Measurements from ENCODE around the gene NFAM1. TPM values are rescaled to one million over a fixed set of nuclear protein-coding genes. Genes with fewer than 3 reads are reported as not detected.

NFAM1 gene
- total and polyA plus RNA-seq, 7 donors, result 0.08 to 1.1 (median 0.30) TPM

DNA sequence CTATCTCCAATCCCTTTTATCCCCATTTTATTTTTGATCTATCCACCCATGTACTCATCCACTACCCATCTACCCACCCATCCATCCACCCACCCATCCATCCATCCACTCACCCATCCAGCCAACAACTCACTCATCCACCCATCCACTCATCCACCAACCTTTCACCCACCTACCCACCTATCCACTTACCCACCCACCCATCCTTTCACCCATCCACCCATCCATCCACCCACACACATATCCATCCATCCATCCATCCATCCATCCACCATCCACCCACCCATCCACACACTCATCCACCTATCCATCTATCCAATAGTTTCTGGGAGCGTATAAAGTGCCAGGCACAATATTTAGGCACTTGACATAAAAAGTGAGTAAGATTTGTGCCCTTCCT is 39.2 kb upstream of the NFAM1 start:
- Histone ChIP-seq H3K27me3 (ENCODE audit: insufficient read depth in 3 of 3, low read length in 2 of 3) (peaks cover 0 to 12% (median 0%) of the 10 kb centered on the region in 3 donors), H3K27ac (no peak overlapping the region), H3K36me3 (ENCODE audit: insufficient read depth in 1 of 2, low read depth in 1 of 2) (no peaks in the 10 kb centered on the region), H3K9me3 (no peaks in the 10 kb centered on the region), H3K4me3 (no peak overlapping the region), H3K4me1 (no peaks in the 10 kb centered on the region)
- intact Hi-C loops (cut with DNase I), result no loop called here
- DNase-seq (no peak), ATAC-seq (no peak)
- WGBS, 3 donors, result 88 to 96% (median 88%) methylated on average over 1 of the region's 1 CpG
- TF ChIP-seq, protein P1, sequence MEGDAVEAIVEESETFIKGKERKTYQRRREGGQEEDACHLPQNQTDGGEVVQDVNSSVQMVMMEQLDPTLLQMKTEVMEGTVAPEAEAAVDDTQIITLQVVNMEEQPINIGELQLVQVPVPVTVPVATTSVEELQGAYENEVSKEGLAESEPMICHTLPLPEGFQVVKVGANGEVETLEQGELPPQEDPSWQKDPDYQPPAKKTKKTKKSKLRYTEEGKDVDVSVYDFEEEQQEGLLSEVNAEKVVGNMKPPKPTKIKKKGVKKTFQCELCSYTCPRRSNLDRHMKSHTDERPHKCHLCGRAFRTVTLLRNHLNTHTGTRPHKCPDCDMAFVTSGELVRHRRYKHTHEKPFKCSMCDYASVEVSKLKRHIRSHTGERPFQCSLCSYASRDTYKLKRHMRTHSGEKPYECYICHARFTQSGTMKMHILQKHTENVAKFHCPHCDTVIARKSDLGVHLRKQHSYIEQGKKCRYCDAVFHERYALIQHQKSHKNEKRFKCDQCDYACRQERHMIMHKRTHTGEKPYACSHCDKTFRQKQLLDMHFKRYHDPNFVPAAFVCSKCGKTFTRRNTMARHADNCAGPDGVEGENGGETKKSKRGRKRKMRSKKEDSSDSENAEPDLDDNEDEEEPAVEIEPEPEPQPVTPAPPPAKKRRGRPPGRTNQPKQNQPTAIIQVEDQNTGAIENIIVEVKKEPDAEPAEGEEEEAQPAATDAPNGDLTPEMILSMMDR (IDR thresholded peaks at IDR 0.05), result no peak

DNA sequence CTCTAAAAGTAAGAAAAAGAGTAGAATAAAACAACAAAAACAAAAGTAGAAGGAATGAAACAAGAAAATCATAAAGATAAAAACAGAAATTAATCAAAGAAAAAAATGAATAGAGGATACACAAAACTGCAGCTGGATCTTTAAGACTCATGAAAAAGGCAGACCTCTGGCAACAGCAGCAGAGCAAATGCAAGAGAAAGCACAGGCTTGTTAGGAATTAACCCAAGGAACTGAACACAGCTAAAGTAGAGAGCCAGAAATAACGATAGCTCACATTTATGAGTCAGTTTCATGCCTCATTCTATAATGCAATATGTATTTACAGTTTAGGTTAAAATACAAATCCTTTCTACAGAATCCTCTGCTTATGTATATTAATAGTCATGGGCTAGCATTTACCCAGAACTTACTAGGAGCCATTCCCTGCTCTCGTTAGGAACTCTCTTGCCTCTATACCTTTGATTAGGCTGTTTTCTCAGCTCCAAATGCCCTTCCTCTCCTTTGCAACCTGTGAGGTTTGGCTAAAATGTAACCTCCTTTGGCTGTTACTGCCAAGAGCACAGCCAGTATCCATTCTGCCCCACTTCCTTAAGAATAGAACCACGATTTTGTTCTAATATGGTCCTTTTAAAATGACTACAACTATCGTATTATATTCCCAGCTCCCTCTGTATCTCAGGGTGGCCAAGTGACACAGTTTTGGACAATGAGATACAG is 38.3 kb upstream of the NFAM1 start:
- TF ChIP-seq, protein P1 (IDR thresholded peaks at IDR 0.05), result no peak
- no peaks in the 10 kb centered on the region for H3K36me3 ChIP-seq (ENCODE audit: insufficient read depth in 1 of 2, low read depth in 1 of 2)
- H3K27ac ChIP-seq, result no peak overlapping the region
- H3K27me3 ChIP-seq (ENCODE audit: insufficient read depth in 3 of 3, low read length in 2 of 3), result peaks cover 0 to 12% (median 0%) of the 10 kb centered on the region in 3 donors
- intact Hi-C loops (cut with DNase I), result no loop called here
- 46 to 63% (median 49%) methylated on average over 4 of the region's 4 CpGs for WGBS, 3 donors
- H3K4me1 ChIP-seq, result no peaks in the 10 kb centered on the region
- no peaks in the 10 kb centered on the region for H3K9me3 ChIP-seq
- ATAC-seq (no peak), DNase-seq (no peak)
- no peak overlapping the region for H3K4me3 ChIP-seq

DNA sequence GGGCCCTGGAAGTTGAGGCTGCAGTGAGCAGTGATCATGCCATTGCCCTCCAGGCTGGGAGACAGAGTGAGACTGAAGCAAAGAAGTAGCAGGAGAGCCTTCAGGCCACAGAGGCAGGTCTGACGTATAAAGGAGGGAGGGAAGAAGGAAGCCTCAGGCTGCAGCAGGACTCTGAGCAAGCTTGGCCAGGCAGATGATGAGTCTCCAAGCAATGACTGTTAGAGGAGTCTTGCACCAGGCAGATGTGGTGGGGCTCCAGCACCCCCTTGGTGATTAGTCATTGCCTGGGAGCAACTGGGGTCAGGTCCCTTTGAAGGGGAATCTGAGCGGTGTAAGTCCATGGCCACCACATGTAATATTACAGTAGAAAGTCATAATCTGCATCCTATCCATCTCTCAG is 36.6 kb upstream of the NFAM1 start:
- WGBS, 3 donors, result 67 to 75% (median 69%) methylated on average over 2 of the region's 2 CpGs
- no peaks in the 10 kb centered on the region for H3K9me3 ChIP-seq
- intact Hi-C loops (cut with DNase I), result no loop called here
- ATAC-seq (no peak), DNase-seq (no peak)
- TF ChIP-seq, protein P1 (IDR thresholded peaks at IDR 0.05), result no peak
- no peaks in the 10 kb centered on the region for H3K4me1 ChIP-seq
- H3K27me3 ChIP-seq (ENCODE audit: insufficient read depth in 3 of 3, low read length in 2 of 3), result peaks cover 0 to 16% (median 0%) of the 10 kb centered on the region in 3 donors
- H3K36me3 ChIP-seq (ENCODE audit: insufficient read depth in 1 of 2, low read depth in 1 of 2), result no peaks in the 10 kb centered on the region
- no peak overlapping the region for H3K4me3 ChIP-seq
- no peak overlapping the region for H3K27ac ChIP-seq

DNA sequence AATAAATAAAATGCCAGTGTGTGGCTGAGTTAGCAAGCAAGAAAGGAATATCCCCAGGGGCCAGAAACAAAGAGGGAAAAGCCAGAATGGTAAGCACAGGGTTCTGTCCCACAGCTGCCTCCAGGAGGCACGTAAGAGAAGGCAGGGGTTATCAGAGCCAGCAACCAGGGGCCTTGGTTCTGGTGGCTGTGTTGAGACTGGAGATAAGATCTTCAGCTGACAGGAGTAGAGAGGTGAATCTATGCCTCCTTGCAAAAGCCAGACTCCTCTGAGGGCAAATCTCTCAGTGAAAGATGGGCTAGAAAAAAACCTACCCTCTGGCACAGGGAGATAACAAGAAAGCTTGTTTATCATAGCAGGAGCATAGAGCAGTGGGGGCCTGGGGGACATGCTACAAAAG is 29.8 kb upstream of the NFAM1 start:
- intact Hi-C loops (cut with DNase I), result no loop called here
- Histone ChIP-seq H3K36me3 (ENCODE audit: insufficient read depth in 1 of 2, low read depth in 1 of 2) (no peaks in the 10 kb centered on the region), H3K9me3 (no peaks in the 10 kb centered on the region), H3K27me3 (ENCODE audit: insufficient read depth in 3 of 3, low read length in 2 of 3) (peaks cover 0 to 61% (median 9%) of the 10 kb centered on the region in 3 donors), H3K27ac (no peak overlapping the region), H3K4me1 (no peaks in the 10 kb centered on the region), H3K4me3 (no peak overlapping the region)
- 23 to 53% (median 37%) methylated on average over 1 of the region's 1 CpG for WGBS, 3 donors
- DNase-seq (no peak), ATAC-seq (no peak)
- TF ChIP-seq, protein P1 (IDR thresholded peaks at IDR 0.05), result no peak

DNA sequence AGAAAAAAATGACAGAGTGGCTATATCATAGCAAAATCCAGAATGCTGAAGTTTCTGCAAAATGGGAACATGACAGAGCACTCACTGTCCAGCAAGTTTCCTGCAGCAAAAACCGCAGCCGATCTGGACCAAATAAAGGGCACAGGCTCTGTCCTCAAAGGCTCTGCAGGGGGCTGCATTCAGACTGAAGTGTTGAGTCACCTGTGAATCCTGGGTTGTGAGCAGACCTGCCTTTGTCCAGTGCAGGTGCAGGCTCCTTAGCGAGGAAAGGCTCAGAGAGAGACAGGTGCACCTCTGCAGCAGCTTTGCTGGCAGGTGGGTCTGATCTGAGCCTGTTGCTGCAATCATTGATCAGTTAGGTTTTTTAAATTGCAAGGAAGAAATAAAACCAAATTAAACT is 29.3 kb upstream of the NFAM1 start:
- ATAC-seq (no peak), DNase-seq (no peak)
- Histone ChIP-seq H3K9me3 (no peaks in the 10 kb centered on the region), H3K27me3 (ENCODE audit: insufficient read depth in 3 of 3, low read length in 2 of 3) (peaks cover 0 to 58% (median 9%) of the 10 kb centered on the region in 3 donors), H3K36me3 (ENCODE audit: insufficient read depth in 1 of 2, low read depth in 1 of 2) (no peaks in the 10 kb centered on the region), H3K4me3 (no peak overlapping the region), H3K4me1 (no peaks in the 10 kb centered on the region), H3K27ac (no peak overlapping the region)
- WGBS, 3 donors, result 55 to 65% (median 64%) methylated on average over 3 of the region's 3 CpGs
- intact Hi-C loops (cut with DNase I), result no loop called here
- TF ChIP-seq, protein P1 (IDR thresholded peaks at IDR 0.05), result no peak
